ENCODE measurements around the gene LGALS8.

The LGALS8 gene

DNA sequence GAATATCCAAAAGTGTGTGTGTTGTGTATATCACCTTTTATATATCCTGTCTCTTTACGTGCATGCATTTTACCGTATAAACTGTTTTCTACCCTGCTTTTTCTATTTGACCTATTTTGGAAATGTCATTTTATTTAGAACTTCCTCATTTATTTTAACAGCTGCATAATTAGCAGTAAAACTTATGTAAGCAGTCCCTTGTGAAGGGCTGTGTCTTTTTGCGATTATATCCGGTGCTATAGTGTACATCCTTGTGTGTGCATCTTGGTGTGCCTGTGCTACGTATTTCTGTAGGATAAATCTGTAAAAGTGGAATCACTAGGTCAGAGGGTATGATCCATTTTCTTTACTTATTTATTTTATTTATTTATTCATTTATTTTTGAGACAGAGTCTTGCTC is 7.2 kb downstream of the LGALS8 start:
- Histone ChIP-seq H3K27ac (no peak overlapping the region), H3K4me3 (ENCODE audit: low read depth, low read length) (no peak overlapping the region), H3K27me3 (replicated peaks) (no peaks in the 10 kb centered on the region), H3K36me3 (replicated peaks) (peaks cover 10% of the 10 kb centered on the region)
- DNase-seq = no peak
- no peak for TF ChIP-seq CTCF (IDR thresholded peaks at IDR 0.05; ENCODE audit: low read depth, low read length, missing control alignments)
- in situ Hi-C loops (cut with HindIII; ENCODE audit: low pct_ligation_motif_present, low sequenced_read_pairs) = no loop called here

- H3K27me3 ChIP-seq (replicated peaks) = no peaks in the 10 kb centered on the region
- no peak overlapping the region for H3K27ac ChIP-seq
- in situ Hi-C loops (cut with HindIII; ENCODE audit: low pct_ligation_motif_present, low sequenced_read_pairs) = no loop called here
- TF ChIP-seq CTCF (IDR thresholded peaks at IDR 0.05; ENCODE audit: low read depth, low read length, missing control alignments) = no peak
- peaks cover 4% of the 10 kb centered on the region for H3K36me3 ChIP-seq (replicated peaks)
- H3K4me3 ChIP-seq (ENCODE audit: low read depth, low read length) = no peak overlapping the region
- DNase-seq = no peak
Measured at GRCh38 chr1:236532850-236533249, 9.1 kb downstream of the LGALS8 start.

DNA sequence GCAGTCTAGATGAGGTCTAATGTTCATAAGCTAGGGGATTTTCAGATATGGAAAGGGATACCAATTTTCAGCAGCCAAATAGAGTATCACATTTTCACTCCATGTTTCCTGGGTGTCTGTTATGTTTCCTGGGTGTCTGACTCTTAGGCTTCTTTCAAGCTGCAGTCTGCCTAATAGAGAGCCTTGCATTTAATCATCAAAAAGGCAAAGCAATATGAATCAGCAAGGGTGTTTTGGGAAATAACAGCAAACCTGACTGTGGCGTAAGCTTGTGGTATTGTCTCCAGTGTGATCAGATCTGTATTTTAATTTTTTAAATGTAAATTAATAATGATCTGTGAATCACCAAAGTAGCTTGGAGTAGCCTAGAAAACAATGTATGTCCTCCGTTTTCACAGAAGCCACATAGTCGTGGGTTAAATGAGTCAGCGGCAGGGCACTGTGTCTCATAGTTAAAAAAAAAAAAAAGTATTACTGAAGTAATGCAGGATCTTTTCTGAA is 10.4 kb downstream of the LGALS8 start:
- H3K27ac ChIP-seq = peak overlapping the region; percentile 2
- no peak for TF ChIP-seq CTCF (IDR thresholded peaks at IDR 0.05; ENCODE audit: low read depth, low read length, missing control alignments)

DNA sequence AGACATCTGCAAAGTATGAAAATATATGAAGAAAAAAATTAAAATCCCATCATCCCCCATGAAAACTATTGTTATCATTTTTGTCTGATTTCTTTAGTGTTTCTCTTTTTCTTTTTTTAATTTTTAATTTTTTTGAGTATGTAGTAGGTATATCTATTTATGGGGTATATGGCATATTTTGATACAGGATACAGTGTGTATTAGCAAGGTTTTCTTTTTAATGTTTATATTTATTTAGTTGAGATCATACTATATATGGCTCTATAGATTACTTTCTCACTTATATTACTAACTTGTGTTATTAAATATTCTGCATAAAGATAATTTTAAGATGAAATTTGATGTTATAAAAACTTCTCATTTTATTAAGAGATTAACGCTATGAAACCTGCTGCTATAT is 11.4 kb downstream of the LGALS8 start:
- Histone ChIP-seq H3K27ac (no peak overlapping the region), H3K4me3 (ENCODE audit: low read depth, low read length) (no peak overlapping the region), H3K36me3 (replicated peaks) (peaks cover 22% of the 10 kb centered on the region), H3K27me3 (replicated peaks) (no peaks in the 10 kb centered on the region)
- DNase-seq = no peak
- in situ Hi-C loops (cut with HindIII; ENCODE audit: low pct_ligation_motif_present, low sequenced_read_pairs) = no loop called here
- no peak for TF ChIP-seq CTCF (IDR thresholded peaks at IDR 0.05; ENCODE audit: low read depth, low read length, missing control alignments)

More for the DNA sequence above, 10.4 kb downstream of the LGALS8 start:
- Histone ChIP-seq H3K27me3 (replicated peaks) (no peaks in the 10 kb centered on the region), H3K4me3 (ENCODE audit: low read depth, low read length) (no peak overlapping the region), H3K36me3 (replicated peaks) (peaks cover 15% of the 10 kb centered on the region)
- in situ Hi-C loops (cut with HindIII; ENCODE audit: low pct_ligation_motif_present, low sequenced_read_pairs) = no loop called here
- peak; percentile 72 for DNase-seq

GRCh38 chr1:236535662-236536161 is 11.9 kb downstream of the LGALS8 start:
- Histone ChIP-seq H3K4me3 (ENCODE audit: low read depth, low read length) (no peak overlapping the region), H3K36me3 (replicated peaks) (peaks cover 23% of the 10 kb centered on the region), H3K27me3 (replicated peaks) (no peaks in the 10 kb centered on the region), H3K27ac (no peak overlapping the region)
- no peak for TF ChIP-seq CTCF (IDR thresholded peaks at IDR 0.05; ENCODE audit: low read depth, low read length, missing control alignments)
- in situ Hi-C loops (cut with HindIII; ENCODE audit: low pct_ligation_motif_present, low sequenced_read_pairs) = no loop called here
- no peak for DNase-seq

DNA sequence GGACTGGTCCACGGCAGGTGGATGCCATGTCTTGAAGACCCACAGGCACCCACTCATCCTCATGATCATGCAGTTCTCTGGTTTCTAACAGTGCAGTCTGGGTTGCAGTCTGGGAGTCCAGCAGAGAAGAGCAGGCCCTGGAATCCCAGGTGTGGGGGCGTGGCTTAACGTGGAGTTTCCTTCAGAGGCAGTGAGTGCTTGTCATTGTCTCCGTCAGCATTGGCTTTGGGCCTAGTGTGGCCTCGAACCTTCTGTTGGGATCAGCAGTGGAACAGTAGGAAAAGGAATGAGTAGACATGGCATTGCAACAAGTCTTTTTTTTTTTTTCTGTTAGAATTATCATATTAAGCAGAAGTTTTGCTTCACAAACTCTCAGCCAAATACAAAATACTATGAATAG is 12.8 kb downstream of the LGALS8 start:
- H3K4me3 ChIP-seq (ENCODE audit: low read depth, low read length) = no peak overlapping the region
- no peaks in the 10 kb centered on the region for H3K27me3 ChIP-seq (replicated peaks)
- no peak overlapping the region for H3K27ac ChIP-seq
- no peak for TF ChIP-seq CTCF (IDR thresholded peaks at IDR 0.05; ENCODE audit: low read depth, low read length, missing control alignments)
- no peak for DNase-seq
- peaks cover 23% of the 10 kb centered on the region for H3K36me3 ChIP-seq (replicated peaks)
- in situ Hi-C loops (cut with HindIII; ENCODE audit: low pct_ligation_motif_present, low sequenced_read_pairs) = no loop called here
